Activated T-cell treated with anti-CD3 and anti-CD28 coated beads for 24 hours (primary cell): ENCODE measurements around the gene HDAC4.

Experiments used
- DNase-seq: peaks from one replicate; pipeline ENCODE4 v3.0.0-alpha.2; 2020; ENCODE audit warnings: low read depth

HDAC4 gene

GRCh38 chr2:239022437-239023260 lies 378.2 kb downstream of the HDAC4 start:
- no peak for DNase-seq

- no peak for DNase-seq
Measured at GRCh38 chr2:239021651-239022436, 379.0 kb downstream of the HDAC4 start.

GRCh38 chr2:239021224-239021623 lies 379.6 kb downstream of the HDAC4 start:
- DNase-seq, result no peak

GRCh38 chr2:239020541-239021041 lies 380.2 kb downstream of the HDAC4 start:
- no peak for DNase-seq

GRCh38 chr2:239019183-239019581 lies 381.6 kb downstream of the HDAC4 start:
- no peak for DNase-seq

- DNase-seq, result no peak
Measured at GRCh38 chr2:239018271-239019182, 382.3 kb downstream of the HDAC4 start.

- DNase-seq, result no peak
Measured at GRCh38 chr2:239017491-239018098, 383.2 kb downstream of the HDAC4 start.

GRCh38 chr2:239015901-239016675 lies 384.7 kb downstream of the HDAC4 start:
- DNase-seq, result no peak

- no peak for DNase-seq
Measured at GRCh38 chr2:239015218-239015900, 385.5 kb downstream of the HDAC4 start.

- DNase-seq, result no peak
Measured at GRCh38 chr2:239014458-239015217, 386.2 kb downstream of the HDAC4 start.

GRCh38 chr2:239013678-239013976 lies 387.2 kb downstream of the HDAC4 start:
- DNase-seq, result no peak

- no peak for DNase-seq
Measured at GRCh38 chr2:239012936-239013677, 387.7 kb downstream of the HDAC4 start.

- no peak for DNase-seq
Measured at GRCh38 chr2:239012228-239012627, 388.6 kb downstream of the HDAC4 start.

- DNase-seq, result no peak
Measured at GRCh38 chr2:239009589-239009961, 391.2 kb downstream of the HDAC4 start.

- DNase-seq, result no peak
Measured at GRCh38 chr2:239008677-239009588, 391.9 kb downstream of the HDAC4 start.

- no peak for DNase-seq
Measured at GRCh38 chr2:239008004-239008403, 392.8 kb downstream of the HDAC4 start.

GRCh38 chr2:239006622-239007285 lies 394.1 kb downstream of the HDAC4 start:
- DNase-seq, result no peak
